ENCODE data around the gene RAB38.

Gene RAB38

GRCh38 chr11:88174709-88175568, at the start of gene RAB38:
RAB38 (minus strand) TSS chr11:88175443; CDS start chr11:88175384, 59 bp downstream.
- H3K27ac Mint-ChIP-seq: peak within 1 kb of the TSS; percentile 88
- peaks cover 0 to 14% of the 10 kb centered on the region in 2 donors for H3K27me3 Mint-ChIP-seq
- no peaks in the 10 kb centered on the region for H3K36me3 Mint-ChIP-seq
- H3K4me3 Mint-ChIP-seq: peak within 1 kb of the TSS; percentile 79 to 81
- H3K4me1 Mint-ChIP-seq: peaks cover 8 to 29% of the 10 kb centered on the region in 2 donors
- no peaks in the 10 kb centered on the region for H3K9me3 Mint-ChIP-seq
- ATAC-seq (replicated peaks) (peak; percentile 77 to 78), DNase-seq (peak; percentile 64)

- ATAC-seq (replicated peaks): no peak
- H3K4me1 Mint-ChIP-seq: no peaks in the 10 kb centered on the region
- no peaks in the 10 kb centered on the region for H3K27me3 Mint-ChIP-seq
- H3K4me3 Mint-ChIP-seq: no peak overlapping the region
- H3K9me3 Mint-ChIP-seq: peaks cover 0 to 1% of the 10 kb centered on the region in 2 donors
- no peak overlapping the region for H3K27ac Mint-ChIP-seq
- no peaks in the 10 kb centered on the region for H3K36me3 Mint-ChIP-seq
- no peak for DNase-seq
Measured at GRCh38 chr11:88213406-88213805, 38.2 kb upstream of the RAB38 start.

GRCh38 chr11:88212300-88212699, 37.1 kb upstream of the RAB38 start:
- H3K27me3 Mint-ChIP-seq: no peaks in the 10 kb centered on the region
- H3K4me3 Mint-ChIP-seq: no peak overlapping the region
- H3K27ac Mint-ChIP-seq: no peak overlapping the region
- no peak for ATAC-seq (replicated peaks)
- H3K4me1 Mint-ChIP-seq: no peaks in the 10 kb centered on the region
- peaks cover 0 to 1% of the 10 kb centered on the region in 2 donors for H3K9me3 Mint-ChIP-seq
- DNase-seq: no peak
- no peaks in the 10 kb centered on the region for H3K36me3 Mint-ChIP-seq

GRCh38 chr11:88208745-88209144, 33.5 kb upstream of the RAB38 start:
- no peaks in the 10 kb centered on the region for H3K4me1 Mint-ChIP-seq
- H3K27ac Mint-ChIP-seq: no peak overlapping the region
- H3K36me3 Mint-ChIP-seq: no peaks in the 10 kb centered on the region
- H3K9me3 Mint-ChIP-seq: peaks cover 0 to 1% of the 10 kb centered on the region in 2 donors
- no peak overlapping the region for H3K4me3 Mint-ChIP-seq
- DNase-seq: no peak
- no peaks in the 10 kb centered on the region for H3K27me3 Mint-ChIP-seq
- ATAC-seq (replicated peaks): no peak

GRCh38 chr11:88206751-88207150, 31.5 kb upstream of the RAB38 start:
- peak in 1 of 2 donors; percentile 27 for ATAC-seq (replicated peaks)
- H3K36me3 Mint-ChIP-seq: no peaks in the 10 kb centered on the region
- no peak overlapping the region for H3K27ac Mint-ChIP-seq
- no peak for DNase-seq
- no peaks in the 10 kb centered on the region for H3K27me3 Mint-ChIP-seq
- no peak overlapping the region for H3K4me3 Mint-ChIP-seq
- no peaks in the 10 kb centered on the region for H3K9me3 Mint-ChIP-seq
- H3K4me1 Mint-ChIP-seq: no peaks in the 10 kb centered on the region

- no peak overlapping the region for H3K4me3 Mint-ChIP-seq
- no peaks in the 10 kb centered on the region for H3K36me3 Mint-ChIP-seq
- no peaks in the 10 kb centered on the region for H3K4me1 Mint-ChIP-seq
- H3K27me3 Mint-ChIP-seq: no peaks in the 10 kb centered on the region
- ATAC-seq (replicated peaks) (no peak), DNase-seq (no peak)
- H3K27ac Mint-ChIP-seq: no peak overlapping the region
- no peaks in the 10 kb centered on the region for H3K9me3 Mint-ChIP-seq
Measured at GRCh38 chr11:88204353-88204752, 29.1 kb upstream of the RAB38 start.

GRCh38 chr11:88203604-88204003, 28.4 kb upstream of the RAB38 start:
- ATAC-seq (replicated peaks): no peak
- H3K4me3 Mint-ChIP-seq: no peak overlapping the region
- H3K27me3 Mint-ChIP-seq: peaks cover 0 to 2% of the 10 kb centered on the region in 2 donors
- H3K9me3 Mint-ChIP-seq: no peaks in the 10 kb centered on the region
- no peak overlapping the region for H3K27ac Mint-ChIP-seq
- H3K4me1 Mint-ChIP-seq: no peaks in the 10 kb centered on the region
- no peak for DNase-seq
- H3K36me3 Mint-ChIP-seq: no peaks in the 10 kb centered on the region

- Mint-ChIP-seq H3K4me3 (no peak overlapping the region), H3K27ac (no peak overlapping the region), H3K9me3 (peaks cover 3 to 4% of the 10 kb centered on the region in 2 donors), H3K4me1 (no peaks in the 10 kb centered on the region), H3K27me3 (peaks cover 0 to 4% of the 10 kb centered on the region in 2 donors), H3K36me3 (no peaks in the 10 kb centered on the region)
- ATAC-seq (replicated peaks) (peak in 1 of 2 donors; percentile 27), DNase-seq (no peak)
Measured at GRCh38 chr11:88202498-88202897, 27.3 kb upstream of the RAB38 start.

GRCh38 chr11:88196393-88196792, 21.1 kb upstream of the RAB38 start:
- DNase-seq: no peak
- no peaks in the 10 kb centered on the region for H3K4me1 Mint-ChIP-seq
- peaks cover 4% of the 10 kb centered on the region in 2 donors for H3K36me3 Mint-ChIP-seq
- H3K9me3 Mint-ChIP-seq: peaks cover 24 to 33% of the 10 kb centered on the region in 2 donors
- ATAC-seq (replicated peaks): no peak
- H3K4me3 Mint-ChIP-seq: no peak overlapping the region
- H3K27me3 Mint-ChIP-seq: peaks cover 5 to 11% of the 10 kb centered on the region in 2 donors
- H3K27ac Mint-ChIP-seq: no peak overlapping the region

GRCh38 chr11:88195908-88196307, 20.7 kb upstream of the RAB38 start:
- H3K27me3 Mint-ChIP-seq: peaks cover 5 to 11% of the 10 kb centered on the region in 2 donors
- no peak overlapping the region for H3K27ac Mint-ChIP-seq
- H3K4me1 Mint-ChIP-seq: no peaks in the 10 kb centered on the region
- ATAC-seq (replicated peaks) (no peak), DNase-seq (no peak)
- H3K9me3 Mint-ChIP-seq: peaks cover 24 to 33% of the 10 kb centered on the region in 2 donors
- no peak overlapping the region for H3K4me3 Mint-ChIP-seq
- H3K36me3 Mint-ChIP-seq: peaks cover 4% of the 10 kb centered on the region in 2 donors

GRCh38 chr11:88194990-88195389, 19.7 kb upstream of the RAB38 start:
- ATAC-seq (replicated peaks) (no peak), DNase-seq (no peak)
- H3K4me1 Mint-ChIP-seq: no peaks in the 10 kb centered on the region
- H3K36me3 Mint-ChIP-seq: peaks cover 4% of the 10 kb centered on the region in 2 donors
- H3K4me3 Mint-ChIP-seq: no peak overlapping the region
- H3K27me3 Mint-ChIP-seq: peaks cover 5 to 11% of the 10 kb centered on the region in 2 donors
- peaks cover 24 to 33% of the 10 kb centered on the region in 2 donors for H3K9me3 Mint-ChIP-seq
- no peak overlapping the region for H3K27ac Mint-ChIP-seq

GRCh38 chr11:88193278-88193677, 18.0 kb upstream of the RAB38 start:
- no peaks in the 10 kb centered on the region for H3K4me1 Mint-ChIP-seq
- DNase-seq (no peak), ATAC-seq (replicated peaks) (no peak)
- peaks cover 5 to 7% of the 10 kb centered on the region in 2 donors for H3K27me3 Mint-ChIP-seq
- no peak overlapping the region for H3K4me3 Mint-ChIP-seq
- H3K27ac Mint-ChIP-seq: no peak overlapping the region
- peaks cover 4% of the 10 kb centered on the region in 2 donors for H3K36me3 Mint-ChIP-seq
- H3K9me3 Mint-ChIP-seq: peaks cover 24 to 33% of the 10 kb centered on the region in 2 donors

GRCh38 chr11:88188932-88189253, 13.7 kb upstream of the RAB38 start:
- Mint-ChIP-seq H3K27ac (no peak overlapping the region), H3K9me3 (peaks cover 8 to 10% of the 10 kb centered on the region in 2 donors), H3K27me3 (no peaks in the 10 kb centered on the region), H3K36me3 (no peaks in the 10 kb centered on the region), H3K4me1 (no peaks in the 10 kb centered on the region), H3K4me3 (no peak overlapping the region)
- ATAC-seq (replicated peaks) (no peak), DNase-seq (no peak)

- DNase-seq (no peak), ATAC-seq (replicated peaks) (no peak)
- H3K9me3 Mint-ChIP-seq: peaks cover 8 to 10% of the 10 kb centered on the region in 2 donors
- no peaks in the 10 kb centered on the region for H3K4me1 Mint-ChIP-seq
- no peaks in the 10 kb centered on the region for H3K36me3 Mint-ChIP-seq
- no peak overlapping the region for H3K27ac Mint-ChIP-seq
- H3K27me3 Mint-ChIP-seq: peaks cover 0 to 3% of the 10 kb centered on the region in 2 donors
- no peak overlapping the region for H3K4me3 Mint-ChIP-seq
Measured at GRCh38 chr11:88188251-88188931, 13.1 kb upstream of the RAB38 start.

- Mint-ChIP-seq H3K36me3 (no peaks in the 10 kb centered on the region), H3K4me1 (peaks cover 3 to 6% of the 10 kb centered on the region in 2 donors), H3K4me3 (no peak overlapping the region), H3K9me3 (peaks cover 4% of the 10 kb centered on the region in 2 donors), H3K27ac (no peak overlapping the region), H3K27me3 (peaks cover 0 to 11% of the 10 kb centered on the region in 2 donors)
- ATAC-seq (replicated peaks): no peak
- no peak for DNase-seq
Measured at GRCh38 chr11:88183233-88183632, 8.0 kb upstream of the RAB38 start.
